Left kidney (tissue), 2 donors: ENCODE results near the gene UBTF. TPM values are rescaled to one million over a fixed set of nuclear protein-coding genes. Genes with fewer than 3 reads are reported as not detected.

ENCODE experiments used
- DNase-seq: peaks from one replicate; pipeline ENCODE4 v3.0.0-alpha.2; 2013
- polyA plus RNA-seq: library from polyadenylated mRNA; unstranded; fragments of 120-200 nt; gene quantifications from one replicate; pipeline ENCODE4 v1.2.1, GENCODE V29; 2013; ENCODE audit not compliant: insufficient read length

The UBTF gene
- polyA plus RNA-seq, 1 donor: 121 TPM

GRCh38 chr17:44214896-44215295 is 4.6 kb downstream of the UBTF start:
- no peak for DNase-seq

GRCh38 chr17:44214230-44214494 is 5.3 kb downstream of the UBTF start:
- no peak for DNase-seq

DNA sequence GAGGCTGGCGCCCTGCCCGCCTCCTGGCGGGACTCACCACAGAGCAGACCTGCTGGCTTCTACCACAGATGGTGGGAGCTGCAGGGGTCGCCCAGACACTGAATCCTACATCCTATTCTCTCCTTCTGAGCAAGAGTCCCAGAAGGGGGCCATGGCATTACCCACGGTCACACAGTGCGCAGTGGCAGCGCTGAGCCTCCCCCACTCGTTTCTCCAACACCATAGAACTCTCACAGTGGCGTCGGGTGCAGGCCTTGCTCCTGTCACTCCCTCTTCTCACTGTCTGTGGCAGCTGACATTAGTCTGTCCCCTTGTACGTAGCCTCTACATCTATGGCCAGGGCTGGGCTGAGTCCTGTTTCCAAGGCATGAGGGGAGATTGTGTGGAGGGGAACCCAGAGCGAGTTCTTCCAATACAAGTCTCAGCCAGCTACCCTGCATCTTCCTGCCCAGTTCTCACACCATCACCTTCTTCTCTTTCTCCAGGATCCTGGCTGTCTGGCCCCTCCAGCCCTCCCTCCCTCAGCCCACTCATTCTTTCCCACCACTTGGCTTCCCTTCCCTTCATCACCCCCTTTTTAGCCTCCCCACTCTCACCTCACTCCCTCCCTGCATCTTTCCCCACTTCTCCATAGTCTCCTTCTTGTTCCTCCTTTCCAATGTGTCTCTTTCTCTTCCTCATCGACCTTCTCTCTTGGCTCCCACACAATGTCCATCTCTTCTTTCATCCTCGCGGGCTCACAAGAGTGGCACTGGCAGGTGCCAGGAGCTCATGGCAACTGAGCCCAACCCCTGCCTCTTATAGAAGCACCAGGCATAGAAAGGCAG is 5.9 kb downstream of the UBTF start:
- no peak for DNase-seq

GRCh38 chr17:44212507-44213402 is 6.7 kb downstream of the UBTF start:
- DNase-seq: no peak

GRCh38 chr17:44211281-44212265 is 7.9 kb downstream of the UBTF start:
- no peak for DNase-seq

DNA sequence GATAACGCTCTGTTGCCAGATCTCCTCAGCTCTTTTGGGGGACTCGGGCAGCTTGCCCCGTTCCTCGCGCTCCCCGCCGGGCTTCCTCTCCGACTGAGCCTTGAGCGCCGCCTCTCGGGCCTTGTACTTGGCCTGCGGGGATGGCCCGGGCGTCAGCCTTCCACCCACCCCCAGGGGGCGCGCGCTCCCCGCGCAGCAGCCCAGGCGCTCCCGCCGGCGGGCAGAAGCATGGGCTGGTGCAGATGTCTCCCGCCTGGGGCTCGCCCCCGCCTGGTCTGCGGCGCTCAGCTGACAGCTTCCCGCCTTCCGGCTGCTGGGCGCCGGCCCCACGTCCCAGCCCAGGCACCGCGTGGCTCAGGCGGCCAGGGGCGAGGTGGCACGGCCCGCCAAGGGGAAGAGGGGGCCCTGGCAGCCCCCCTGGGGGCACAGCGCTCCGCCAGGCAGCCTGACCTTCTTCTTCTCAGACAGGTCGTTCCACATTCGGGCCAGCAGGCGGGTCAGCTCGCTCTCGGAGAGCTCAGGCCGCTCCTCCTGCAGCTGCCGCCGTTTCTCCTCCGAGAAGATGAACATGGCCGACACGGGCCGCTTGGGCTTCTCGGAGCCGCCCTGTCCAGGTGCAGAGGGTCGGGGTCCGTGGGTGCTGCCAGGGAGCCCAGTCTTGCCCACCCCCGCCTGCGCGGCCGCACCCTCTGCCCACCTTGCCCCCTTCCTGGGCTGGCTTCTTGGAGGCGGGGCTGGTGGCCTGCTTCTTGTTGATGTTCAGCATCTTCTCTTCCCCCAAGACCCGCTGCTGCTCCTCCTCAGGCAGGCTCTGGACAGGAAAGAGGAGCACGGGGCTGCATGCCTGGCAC is 8.9 kb downstream of the UBTF start:
- DNase-seq: peak; percentile 69

- no peak for DNase-seq
These were observed 9.6 kb downstream of the UBTF start for GRCh38 chr17:44209786-44210341.

GRCh38 chr17:44207743-44208142 is 11.7 kb downstream of the UBTF start:
- DNase-seq: no peak

DNA sequence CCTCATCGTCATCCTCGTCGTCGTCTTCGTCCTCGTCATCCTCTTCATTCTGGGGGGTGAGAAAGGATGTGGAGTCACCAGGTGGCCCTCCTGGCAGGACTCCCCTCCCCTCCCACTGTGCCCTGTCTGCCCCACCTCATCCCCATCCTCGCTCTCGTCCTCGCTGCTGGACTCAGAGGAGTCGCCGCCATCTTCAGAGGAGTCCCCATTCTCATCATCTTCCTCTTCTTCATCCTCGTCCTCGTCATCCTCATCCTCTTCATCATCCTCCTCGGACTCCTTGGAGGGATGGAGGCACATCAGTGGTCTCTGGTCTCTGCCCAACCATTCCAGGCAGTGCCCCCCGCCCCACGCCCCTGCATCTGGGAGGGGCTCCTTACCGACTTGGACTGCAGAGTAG is 12.2 kb downstream of the UBTF start:
- DNase-seq: no peak

DNA sequence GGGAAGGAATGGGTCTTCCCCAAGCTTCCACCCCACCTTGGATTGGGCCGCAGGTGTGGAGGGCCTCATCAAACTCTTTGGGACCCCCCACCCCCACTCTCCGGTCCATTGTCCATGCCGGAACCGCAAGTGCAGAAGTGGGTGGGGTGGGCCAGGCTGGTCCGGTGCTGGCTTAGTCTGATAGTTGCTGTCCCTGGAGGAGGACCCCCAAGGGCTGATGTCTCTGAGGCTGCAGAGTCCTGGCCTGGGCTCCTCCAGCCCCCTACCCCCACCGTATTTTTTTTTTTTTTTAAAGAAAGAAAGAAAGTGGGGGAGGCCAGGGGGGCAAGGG is 12.7 kb downstream of the UBTF start:
- DNase-seq: no peak

DNA sequence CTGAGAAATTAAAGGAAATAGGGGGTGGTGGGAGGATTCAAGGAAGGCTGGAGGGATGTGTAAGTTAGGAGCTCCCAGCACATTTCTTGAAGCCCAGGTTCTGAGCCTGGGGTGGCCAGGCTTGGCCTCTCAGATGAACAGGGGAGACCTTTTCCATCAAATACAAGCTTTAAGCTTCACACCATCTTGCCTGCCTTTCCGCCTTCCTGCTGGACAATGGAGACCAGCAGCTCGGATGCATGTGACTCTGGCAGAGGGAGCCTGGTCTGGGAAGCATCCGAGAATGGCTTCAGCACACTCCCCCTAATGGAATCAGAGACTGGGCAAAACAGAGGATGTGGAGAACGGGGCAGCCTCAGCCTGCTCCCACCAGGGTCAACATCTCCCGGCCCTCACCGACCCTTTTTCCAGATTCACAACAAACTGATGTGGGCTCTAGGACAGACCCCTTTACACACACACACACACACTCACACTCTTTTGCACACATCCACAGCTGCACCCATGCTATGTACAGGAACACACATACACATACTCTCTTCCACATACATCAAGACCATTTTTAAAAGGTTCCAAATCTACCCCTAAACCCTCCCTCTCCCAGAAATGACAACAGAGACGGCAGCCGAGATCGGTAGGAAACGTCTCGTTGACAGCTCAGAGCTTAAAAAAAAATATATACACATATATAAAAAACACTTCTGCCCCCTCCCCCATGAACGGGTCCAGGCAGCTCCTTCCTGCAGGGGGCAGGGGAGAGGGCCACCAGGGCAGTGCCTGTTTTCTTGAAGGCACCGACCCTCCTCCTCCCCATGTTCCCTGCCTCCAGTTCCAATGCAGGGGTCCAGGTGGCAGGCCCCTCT is 13.3 kb downstream of the UBTF start:
- no peak for DNase-seq

DNA sequence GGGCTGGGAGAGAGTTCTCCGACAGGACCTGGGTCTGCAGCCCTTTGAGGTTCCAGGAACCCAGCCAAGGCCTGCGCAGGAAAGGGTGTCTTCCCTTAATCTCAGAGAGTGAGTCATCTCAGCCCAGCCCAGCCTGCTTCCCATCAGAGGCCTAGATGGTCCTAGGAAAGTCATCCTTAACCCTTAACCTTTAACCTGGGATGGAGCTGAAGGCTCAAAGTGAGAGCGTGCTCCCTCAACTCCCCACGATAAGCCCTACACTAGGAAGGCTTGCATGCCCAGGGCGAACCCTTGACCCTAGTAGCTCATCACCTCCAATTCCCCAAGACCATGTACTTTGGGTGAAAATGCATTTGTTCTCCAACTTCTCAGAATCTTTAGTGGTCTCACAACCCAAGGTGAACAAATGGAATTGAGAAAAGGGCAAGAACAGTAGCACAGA is 15.0 kb downstream of the UBTF start:
- no peak for DNase-seq

GRCh38 chr17:44203731-44204440 is 15.6 kb downstream of the UBTF start:
- peak; percentile 33 for DNase-seq

- no peak for DNase-seq
These were observed 16.7 kb downstream of the UBTF start for GRCh38 chr17:44202756-44203155.

GRCh38 chr17:44200478-44201155 is 18.9 kb downstream of the UBTF start:
- DNase-seq: no peak

GRCh38 chr17:44199553-44200477 is 19.7 kb downstream of the UBTF start, which contains the start of gene ATXN7L3:
Gene ATXN7L3 (minus strand): TSS chr17:44199884. CDS start chr17:44198070, 1,814 bp downstream.
- peak; percentile 96 for DNase-seq
